Mucosa of descending colon (tissue), 3 donors: ENCODE data around the gene FAM168A. TPM values are rescaled to one million over a fixed set of nuclear protein-coding genes. Genes with fewer than 3 reads are reported as not detected.

Experiments
- ATAC-seq: fragments of 200-7000 bp; cut with Tn5 transposase; one replicate; pipeline ENCODE4 v1.9.1; 2020; ENCODE audit warnings: mild to moderate bottlenecking, moderate library complexity
- DNase-seq, 3 donors: peaks; one replicate each; pipeline ENCODE4 v3.0.0-alpha.2; 2020
- H3K36me3 ChIP-seq: fragments of 200-600 bp; one replicate; pipeline ENCODE4 v1.8.0; 2021; ENCODE audit warnings: low read depth, mild to moderate bottlenecking
- H3K4me1 ChIP-seq: fragments of 200-600 bp; one replicate; pipeline ENCODE4 v1.8.0; 2021; ENCODE audit warnings: low read depth, mild to moderate bottlenecking
- H3K4me3 ChIP-seq: fragments of 200-600 bp; one replicate; pipeline ENCODE4 v1.8.0; 2021; ENCODE audit warnings: mild to moderate bottlenecking
- H3K9me3 ChIP-seq: fragments of 200-600 bp; one replicate; pipeline ENCODE4 v1.8.0; 2021; ENCODE audit warnings: mild to moderate bottlenecking
- intact Hi-C, 2 donors: fragments of 100-400 bp; cut with DNase I in 1 of 2; cut with micrococcal nuclease in 1 of 2; formaldehyde crosslinking; loops; one replicate each; pipeline versions ENCODE4 v1.11.0 to v1.11.1; 2022; cut with DNase I, micrococcal nuclease
- total RNA-seq, 3 donors: library from RNA; stranded (reverse); fragmentation: NEBNext Ultra II Directional in 2 of 3; extraction: Animal tissue kit (Norgen Biotek cat#: 25700) in 2 of 3; gene quantifications; one replicate each; pipeline versions ENCODE4 v1.2.1 to v1.2.4, GENCODE V29; 2021 to 2023
- TF ChIP-seq, protein P1 (sequence below): fragments of 200-600 bp; IDR thresholded peaks from one replicate; pipeline ENCODE4 v1.8.0; 2022; ENCODE audit warnings: antibody characterized with exemption, mild to moderate bottlenecking
- donor health status: DM: no; HTN: no; CAD: no; lungs with moderate emphysema.
- donor health status: DM: no; HTN: no; CAD: no.
- donor health status: DM: no; HTN: yes; CAD: no.

FAM168A gene
- total RNA-seq, 3 donors from 2014 or later, result 16.6 to 46.4 (median 19.9) TPM

DNA sequence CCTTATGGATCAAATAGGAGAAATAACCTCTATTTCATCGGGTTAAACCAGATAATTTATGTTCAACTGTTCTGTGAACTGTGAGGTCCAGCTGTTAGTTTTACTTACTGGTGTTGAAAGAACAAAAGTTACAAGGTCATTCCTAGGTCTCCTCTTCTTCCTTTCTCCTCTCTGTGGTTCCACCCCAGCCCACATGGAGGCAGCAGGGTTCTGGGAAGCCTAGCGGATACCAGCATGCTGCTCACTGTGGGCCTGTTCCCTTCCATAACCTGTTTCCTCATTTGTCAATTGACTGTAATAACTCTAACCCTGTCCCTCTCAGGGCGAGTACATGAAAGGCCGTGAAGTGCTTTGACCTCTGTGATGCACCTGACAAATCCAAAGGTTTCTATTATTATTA, 193.9 kb downstream of the FAM168A start:
- intact Hi-C loops, result no loop called here
- DNase-seq (peak in 1 of 3 donors; percentile 48), ATAC-seq (peak; percentile 79)
- Histone ChIP-seq H3K36me3 (no peaks in the 10 kb centered on the region), H3K4me3 (no peak overlapping the region), H3K4me1 (no peaks in the 10 kb centered on the region), H3K9me3 (no peaks in the 10 kb centered on the region)
- TF ChIP-seq, protein P1, sequence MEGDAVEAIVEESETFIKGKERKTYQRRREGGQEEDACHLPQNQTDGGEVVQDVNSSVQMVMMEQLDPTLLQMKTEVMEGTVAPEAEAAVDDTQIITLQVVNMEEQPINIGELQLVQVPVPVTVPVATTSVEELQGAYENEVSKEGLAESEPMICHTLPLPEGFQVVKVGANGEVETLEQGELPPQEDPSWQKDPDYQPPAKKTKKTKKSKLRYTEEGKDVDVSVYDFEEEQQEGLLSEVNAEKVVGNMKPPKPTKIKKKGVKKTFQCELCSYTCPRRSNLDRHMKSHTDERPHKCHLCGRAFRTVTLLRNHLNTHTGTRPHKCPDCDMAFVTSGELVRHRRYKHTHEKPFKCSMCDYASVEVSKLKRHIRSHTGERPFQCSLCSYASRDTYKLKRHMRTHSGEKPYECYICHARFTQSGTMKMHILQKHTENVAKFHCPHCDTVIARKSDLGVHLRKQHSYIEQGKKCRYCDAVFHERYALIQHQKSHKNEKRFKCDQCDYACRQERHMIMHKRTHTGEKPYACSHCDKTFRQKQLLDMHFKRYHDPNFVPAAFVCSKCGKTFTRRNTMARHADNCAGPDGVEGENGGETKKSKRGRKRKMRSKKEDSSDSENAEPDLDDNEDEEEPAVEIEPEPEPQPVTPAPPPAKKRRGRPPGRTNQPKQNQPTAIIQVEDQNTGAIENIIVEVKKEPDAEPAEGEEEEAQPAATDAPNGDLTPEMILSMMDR, result no peak

DNA sequence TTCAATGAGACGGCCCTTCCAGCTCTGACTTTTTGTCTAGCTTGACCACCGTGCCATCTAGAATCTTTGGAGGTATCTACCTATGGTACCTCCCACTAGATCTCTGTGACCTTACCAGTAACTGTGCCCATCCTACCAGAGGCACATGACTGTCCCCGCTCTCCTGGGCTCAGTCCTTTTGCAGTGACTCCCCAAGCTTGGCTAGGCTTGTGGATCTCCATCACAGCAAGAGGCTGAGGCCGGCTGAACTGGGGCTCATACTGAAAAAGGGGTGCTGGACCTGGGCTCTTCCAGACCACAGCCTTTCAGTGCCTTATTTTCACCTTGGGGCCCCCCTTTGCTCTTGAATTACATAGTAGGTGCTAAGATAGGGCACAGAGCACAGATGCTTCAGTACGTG, 194.4 kb downstream of the FAM168A start:
- intact Hi-C loops, result no loop called here
- Histone ChIP-seq H3K36me3 (no peaks in the 10 kb centered on the region), H3K4me1 (no peaks in the 10 kb centered on the region), H3K9me3 (no peaks in the 10 kb centered on the region), H3K4me3 (no peak overlapping the region)
- DNase-seq (no peak), ATAC-seq (no peak)
- TF ChIP-seq, protein P1, result no peak

DNA sequence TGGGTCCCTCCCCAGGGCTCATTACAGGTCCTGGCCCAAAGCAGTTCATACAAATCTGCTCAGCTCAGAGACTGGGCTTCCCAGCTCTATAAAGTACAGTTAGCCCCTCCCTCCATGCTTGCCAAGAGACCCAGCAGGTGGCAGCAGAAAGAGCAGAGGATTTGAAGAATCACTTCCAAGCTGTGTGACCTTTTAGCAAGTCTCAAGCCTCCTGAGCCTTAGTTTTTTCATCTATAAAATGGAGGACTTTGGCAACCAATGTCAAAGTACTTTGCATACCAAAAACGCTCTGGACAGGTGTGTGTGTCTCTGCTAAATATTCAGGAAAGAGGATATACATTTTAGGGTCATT, 195.1 kb downstream of the FAM168A start:
- no peaks in the 10 kb centered on the region for H3K4me1 ChIP-seq
- intact Hi-C loops, result no loop called here
- DNase-seq (no peak), ATAC-seq (no peak)
- no peaks in the 10 kb centered on the region for H3K36me3 ChIP-seq
- H3K4me3 ChIP-seq, result no peak overlapping the region
- TF ChIP-seq, protein P1, result no peak
- H3K9me3 ChIP-seq, result no peaks in the 10 kb centered on the region

DNA sequence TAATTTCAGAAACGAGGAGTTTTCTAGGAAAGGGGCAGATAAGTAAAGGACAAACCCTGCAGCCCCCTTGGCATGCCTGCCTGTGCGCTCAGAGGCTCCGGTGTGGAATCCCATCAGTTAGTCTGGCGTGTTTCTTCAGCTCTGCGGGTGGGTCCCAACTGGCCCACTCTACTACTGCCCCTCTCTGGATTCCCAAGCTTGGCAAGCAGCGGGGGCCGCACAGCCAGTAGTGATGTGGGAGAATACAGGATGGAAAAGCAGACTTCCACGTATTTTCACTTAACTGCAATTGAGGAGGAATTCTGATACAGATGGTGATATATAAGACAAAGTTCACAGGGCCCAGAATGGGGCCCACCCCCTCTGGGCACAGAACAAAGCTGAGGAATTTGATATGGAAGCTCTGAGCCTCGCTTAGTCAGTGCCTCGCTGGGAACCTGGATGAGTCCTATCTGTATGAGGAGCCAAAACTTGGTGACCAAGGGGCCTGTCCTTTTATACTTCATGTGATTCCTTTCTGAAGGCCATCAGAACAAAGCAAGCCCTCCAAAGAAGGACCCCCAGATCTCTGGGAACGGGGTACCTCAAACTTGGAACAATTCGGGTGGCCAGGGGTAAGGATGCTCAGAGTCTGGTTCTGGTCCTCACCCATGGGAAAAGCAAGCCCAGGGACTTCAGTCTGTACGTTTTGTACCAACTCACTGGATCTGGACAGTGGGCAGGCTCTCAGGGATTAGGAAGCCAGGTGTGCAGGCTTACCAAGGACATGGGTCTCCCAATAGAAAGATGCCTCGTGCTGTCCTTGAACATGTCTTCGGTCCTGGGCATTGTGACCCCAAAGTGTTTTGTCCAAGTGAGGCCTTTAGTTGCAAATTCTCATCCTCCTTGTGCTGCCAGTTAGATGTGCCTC, 195.7 kb downstream of the FAM168A start:
- Histone ChIP-seq H3K4me3 (no peak overlapping the region), H3K36me3 (no peaks in the 10 kb centered on the region), H3K9me3 (no peaks in the 10 kb centered on the region), H3K4me1 (no peaks in the 10 kb centered on the region)
- ATAC-seq (no peak), DNase-seq (no peak)
- intact Hi-C loops, result no loop called here
- TF ChIP-seq, protein P1, result no peak

DNA sequence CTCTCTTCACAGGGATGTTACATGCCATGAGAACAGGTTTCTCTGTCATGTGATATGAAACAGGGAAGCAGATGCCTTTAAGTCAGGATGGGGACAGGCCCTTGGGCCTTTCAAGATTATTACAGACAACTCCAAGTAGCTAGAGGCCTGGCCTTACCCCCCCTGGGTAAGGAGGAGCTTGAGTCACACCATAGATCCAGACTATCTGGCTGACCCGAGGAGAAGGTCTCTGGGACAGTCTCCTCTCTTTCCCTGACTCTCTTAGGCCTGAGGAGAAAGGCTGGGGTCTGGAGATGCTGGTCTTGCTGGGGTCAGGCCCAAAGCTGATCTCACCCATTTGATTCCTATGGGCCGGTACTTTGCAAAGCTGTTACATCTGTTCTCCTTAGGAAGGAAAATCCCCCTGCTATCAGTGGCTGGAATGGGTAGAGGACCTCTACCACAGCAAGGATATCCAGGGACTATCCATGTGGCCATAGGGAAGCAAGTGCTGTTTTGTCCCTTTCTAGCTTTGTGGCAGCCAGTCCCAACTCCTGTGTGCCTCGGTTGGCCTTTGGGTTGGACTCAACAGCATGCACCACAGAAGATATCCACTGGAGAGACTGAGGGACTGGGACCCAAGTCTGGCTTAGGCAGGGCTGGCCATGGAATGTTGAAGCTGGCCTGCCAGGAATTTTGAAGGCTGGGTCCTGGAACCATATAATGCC, 196.5 kb downstream of the FAM168A start:
- H3K9me3 ChIP-seq, result no peaks in the 10 kb centered on the region
- DNase-seq, result no peak
- TF ChIP-seq, protein P1, result no peak
- intact Hi-C loops, result no loop called here
- ATAC-seq, result no peak
- no peaks in the 10 kb centered on the region for H3K4me1 ChIP-seq
- H3K36me3 ChIP-seq, result no peaks in the 10 kb centered on the region
- H3K4me3 ChIP-seq, result no peak overlapping the region
